ENCODE results near the gene CALCOCO2. TPM values are rescaled to one million over a fixed set of nuclear protein-coding genes. Genes with fewer than 3 reads are reported as not detected.

The CALCOCO2 gene
- total and polyA plus RNA-seq, 2 of the 13 experiments (the other 11 are each of a cell fraction or from before 2014, with no cell fraction given) = 72.9 to 111 TPM

- no peaks in the 10 kb centered on the region for H3K9me3 ChIP-seq (ENCODE audit: low read length)
- H2AFZ ChIP-seq (ENCODE audit: low read length) = no peak overlapping the region
- 99% methylated on average over 3 of the region's 3 CpGs for WGBS (ENCODE audit: low lambda C conversion rate)
- intact Hi-C loops (cut with micrococcal nuclease; ENCODE audit: unreplicated experiment) (no loop called here), in situ Hi-C loops (cut with HindIII; ENCODE audit: extremely low pct_ligation_motif_present, low pct_unique_long_range_greater_than_20kb) (no loop called here)
- H3K36me3 ChIP-seq (replicated peaks in 1 of 2; ENCODE audit: control insufficient read depth in 1 of 2, insufficient read depth in 2 of 2, low read length in 2 of 2) = peaks cover 8 to 41% of the 10 kb centered on the region in 2 experiments
- no TSS peak for BruUV-seq (replicated peaks)
- no peak overlapping the region for H3K4me3 ChIP-seq (replicated peaks in 1 of 3; ENCODE audit: insufficient read depth in 1 of 3, low read depth in 2 of 3, low read length in 3 of 3)
- H3K27ac ChIP-seq (ENCODE audit: extremely low read length, insufficient read depth, low read length) = no peak overlapping the region
- H3K9ac ChIP-seq (ENCODE audit: insufficient read depth, low read depth, low read length) = no peak overlapping the region
- H3K4me1 ChIP-seq (ENCODE audit: insufficient read depth, low read length) = 0 out of 2 replicates have a peak, but pooled peaks cover 8% of the 10 kb centered on the region
- H4K20me1 ChIP-seq (ENCODE audit: insufficient read depth, low read length) = no peaks in the 10 kb centered on the region
- peaks cover 5% of the 10 kb centered on the region for H3K79me2 ChIP-seq (ENCODE audit: insufficient read depth, low read length)
- POLR2A ChIA-PET = no interaction called here
- no peaks in the 10 kb centered on the region for H3K27me3 ChIP-seq (ENCODE audit: control insufficient read depth in 1 of 2, insufficient read depth in 2 of 2, low read length in 2 of 2)
- FAIRE-seq (no peak), ATAC-seq (no peak), DNase-seq (ENCODE audit: low spot score) (no peak)
- H3K4me2 ChIP-seq (ENCODE audit: low read depth, low read length) = no peak overlapping the region
- TF ChIP-seq ATF3 (CRISPR knock-in tag; IDR thresholded peaks at IDR 0.05) = no peak
- TF ChIP-seq ZNF44 (CRISPR knock-in tag; IDR thresholded peaks at IDR 0.05) = no peak
- no peak for TF ChIP-seq MEIS1 (CRISPR knock-in tag; IDR thresholded peaks at IDR 0.05; ENCODE audit: borderline replicate concordance)
- TF ChIP-seq HCFC1 (IDR thresholded peaks at IDR 0.05; ENCODE audit: low read depth, low read length) = no peak
- TF ChIP-seq LCORL (IDR thresholded peaks at IDR 0.05) = no peak
- TF ChIP-seq LCORL (CRISPR knock-in tag; IDR thresholded peaks at IDR 0.05) = no peak
- TF ChIP-seq, protein P1, sequence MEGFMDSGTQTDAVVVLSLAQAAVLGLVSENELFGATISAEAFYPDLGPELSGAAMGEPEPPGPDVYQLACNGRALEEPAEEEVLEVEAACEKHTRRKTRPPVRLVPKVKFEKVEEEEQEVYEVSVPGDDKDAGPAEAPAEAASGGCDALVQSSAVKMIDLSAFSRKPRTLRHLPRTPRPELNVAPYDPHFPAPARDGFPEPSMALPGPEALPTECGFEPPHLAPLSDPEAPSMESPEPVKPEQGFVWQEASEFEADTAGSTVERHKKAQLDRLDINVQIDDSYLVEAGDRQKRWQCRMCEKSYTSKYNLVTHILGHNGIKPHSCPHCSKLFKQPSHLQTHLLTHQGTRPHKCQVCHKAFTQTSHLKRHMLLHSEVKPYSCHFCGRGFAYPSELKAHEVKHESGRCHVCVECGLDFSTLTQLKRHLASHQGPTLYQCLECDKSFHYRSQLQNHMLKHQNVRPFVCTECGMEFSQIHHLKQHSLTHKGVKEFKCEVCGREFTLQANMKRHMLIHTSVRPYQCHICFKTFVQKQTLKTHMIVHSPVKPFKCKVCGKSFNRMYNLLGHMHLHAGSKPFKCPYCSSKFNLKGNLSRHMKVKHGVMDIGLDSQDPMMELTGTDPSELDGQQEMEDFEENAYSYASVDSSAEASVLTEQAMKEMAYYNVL (CRISPR knock-in tag; IDR thresholded peaks at IDR 0.05; ENCODE audit: borderline replicate concordance) = no peak
- no peak for TF ChIP-seq KAT8 (CRISPR knock-in tag; IDR thresholded peaks at IDR 0.05)
- TF ChIP-seq ZNF557 (CRISPR knock-in tag; IDR thresholded peaks at IDR 0.05) = no peak
- TF ChIP-seq MXD4 (CRISPR knock-in tag; IDR thresholded peaks at IDR 0.05) = no peak
- no peak for TF ChIP-seq ZNF180 (CRISPR knock-in tag; IDR thresholded peaks at IDR 0.05; ENCODE audit: borderline replicate concordance, low read depth)
- TF ChIP-seq HNRNPLL (IDR thresholded peaks at IDR 0.05; ENCODE audit: low read depth, low read length, poor library complexity, severe bottlenecking) = no peak
- no peak for TF ChIP-seq ZNF83 (CRISPR knock-in tag; IDR thresholded peaks at IDR 0.05; ENCODE audit: borderline replicate concordance)
- TF ChIP-seq ZNF672 (CRISPR knock-in tag; IDR thresholded peaks at IDR 0.05) = no peak
- TF ChIP-seq HIVEP1 (CRISPR knock-in tag; IDR thresholded peaks at IDR 0.05) = no peak
- no peak for TF ChIP-seq ZNF615 (CRISPR knock-in tag; IDR thresholded peaks at IDR 0.05; ENCODE audit: borderline replicate concordance)
- TF ChIP-seq ZNF549 (CRISPR knock-in tag; IDR thresholded peaks at IDR 0.05) = no peak
- TF ChIP-seq STAT5B (CRISPR knock-in tag; IDR thresholded peaks at IDR 0.05) = no peak
- TF ChIP-seq ZNF687 (CRISPR knock-in tag; IDR thresholded peaks at IDR 0.05) = no peak
- CTCF ChIA-PET (ENCODE audit: low intra/inter-chr PET ratio, low total read pairs) = no interaction called here
These were observed 11.9 kb downstream of the CALCOCO2 start for GRCh38 chr17:48842746-48843145.
